ENCODE measurements around the gene RAB11FIP3.

The RAB11FIP3 gene

DNA sequence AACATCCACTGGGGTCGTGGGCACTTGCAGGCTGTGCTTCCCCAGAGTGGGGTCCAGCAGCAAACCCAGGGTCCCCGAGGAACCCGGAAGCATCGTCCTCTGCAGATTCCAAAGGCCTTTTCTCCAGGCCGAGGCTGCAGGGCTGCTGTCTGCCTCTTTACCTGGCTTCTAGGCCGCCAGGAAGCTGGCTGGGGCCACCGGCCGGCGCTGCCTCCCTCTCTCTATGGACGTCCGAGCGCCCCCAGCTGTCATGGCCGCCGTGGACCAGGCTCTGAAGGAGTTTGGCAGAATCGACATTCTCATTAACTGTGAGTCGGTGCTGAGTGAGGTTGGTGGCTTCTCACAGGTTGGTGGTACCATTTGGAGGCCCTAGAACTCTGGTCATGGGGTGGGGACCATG lies 18.2 kb upstream of the RAB11FIP3 start:
- peaks cover 3% of the 10 kb centered on the region for H3K79me1 ChIP-seq (replicated peaks; ENCODE audit: low read length, poor library complexity, severe bottlenecking)
- no peak overlapping the region for H3K18ac ChIP-seq (ENCODE audit: low read depth in 1 of 2, low read length in 2 of 2)
- H3K4me2 ChIP-seq (ENCODE audit: low read length, poor library complexity, severe bottlenecking), result no peak overlapping the region
- H2BK15ac ChIP-seq (ENCODE audit: low read depth, poor library complexity, severe bottlenecking), result no peak overlapping the region
- H3K27me3 ChIP-seq (ENCODE audit: control insufficient read depth in 1 of 2, insufficient read depth in 1 of 2, low read length in 2 of 2), result no peaks in the 10 kb centered on the region
- H2BK12ac ChIP-seq (ENCODE audit: low read length in 2 of 2), result no peak overlapping the region
- H3K9me3 ChIP-seq (ENCODE audit: control insufficient read depth, low read length), result no peaks in the 10 kb centered on the region
- H3K14ac ChIP-seq (ENCODE audit: low read length in 2 of 2), result no peak overlapping the region
- H2AK5ac ChIP-seq (ENCODE audit: low read length, severe bottlenecking), result no peak overlapping the region
- H4K8ac ChIP-seq (ENCODE audit: low read length), result no peak overlapping the region
- no peak overlapping the region for H2BK120ac ChIP-seq (ENCODE audit: low read depth, low read length)
- H3K4me1 ChIP-seq (ENCODE audit: control insufficient read depth, insufficient read depth, low read depth, low read length), result peaks cover 5% of the 10 kb centered on the region
- DNase-seq, result no peak
- H3K9ac ChIP-seq (ENCODE audit: low read length), result no peak overlapping the region
- no peak overlapping the region for H2AFZ ChIP-seq (ENCODE audit: low read depth, low read length)
- H3K4me3 ChIP-seq (ENCODE audit: insufficient read depth in 1 of 2, low read depth in 1 of 2, low read length in 2 of 2), result no peak overlapping the region
- H4K91ac ChIP-seq (ENCODE audit: low read length), result no peak overlapping the region
- H2BK5ac ChIP-seq (ENCODE audit: low read depth, low read length, poor library complexity, severe bottlenecking), result no peak overlapping the region
- no peak overlapping the region for H3K27ac ChIP-seq (ENCODE audit: low read length, poor library complexity, severe bottlenecking)
- peaks cover 24 to 38% of the 10 kb centered on the region in 2 experiments for H3K36me3 ChIP-seq (ENCODE audit: control insufficient read depth in 1 of 2, insufficient read depth in 2 of 2, low read depth in 1 of 2, low read length in 2 of 2)
- no peak overlapping the region for H3K23ac ChIP-seq (ENCODE audit: low read length in 2 of 2)
- no peak overlapping the region for H3K4ac ChIP-seq (ENCODE audit: low read depth in 1 of 2, low read length in 2 of 2)
- 90% methylated on average over 16 of the region's 16 CpGs for WGBS

DNA sequence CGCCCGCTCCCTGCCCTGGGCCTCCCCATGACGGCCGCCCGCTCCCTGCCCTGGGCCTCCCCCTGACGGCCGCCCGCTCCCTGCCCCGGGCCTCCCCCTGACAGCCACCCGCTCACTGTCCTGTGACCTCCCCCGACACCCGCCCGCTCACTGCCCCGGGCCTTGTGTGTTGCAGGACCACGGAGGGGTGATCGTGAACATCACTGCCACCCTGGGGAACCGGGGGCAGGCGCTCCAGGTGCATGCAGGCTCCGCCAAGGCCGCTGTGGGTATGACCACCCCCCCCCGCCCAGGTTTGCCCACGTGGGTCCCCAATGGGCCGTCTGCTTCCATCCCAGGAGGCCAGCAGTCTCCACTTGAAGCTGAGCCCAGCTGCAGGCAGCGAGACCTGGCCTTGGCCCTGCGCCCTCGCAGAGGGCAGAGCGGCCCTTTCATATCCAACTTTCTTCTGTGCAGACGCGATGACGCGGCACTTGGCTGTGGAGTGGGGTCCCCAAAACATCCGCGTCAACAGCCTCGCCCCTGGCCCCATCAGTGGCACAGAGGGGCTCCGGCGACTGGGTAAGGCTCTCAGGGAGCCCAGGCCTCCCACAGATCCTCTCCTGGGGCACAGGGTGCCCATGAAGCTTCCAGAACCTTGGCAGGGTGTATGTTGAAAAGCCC lies 14.8 kb upstream of the RAB11FIP3 start:
- H3K27me3 ChIP-seq (ENCODE audit: control insufficient read depth in 1 of 2, insufficient read depth in 1 of 2, low read length in 2 of 2), result no peaks in the 10 kb centered on the region
- no peak overlapping the region for H2AK5ac ChIP-seq (ENCODE audit: low read length, severe bottlenecking)
- peaks cover 8% of the 10 kb centered on the region for H3K4me1 ChIP-seq (ENCODE audit: control insufficient read depth, insufficient read depth, low read depth, low read length)
- H3K36me3 ChIP-seq (ENCODE audit: control insufficient read depth in 1 of 2, insufficient read depth in 2 of 2, low read depth in 1 of 2, low read length in 2 of 2), result peaks cover 24 to 38% of the 10 kb centered on the region in 2 experiments
- no peak overlapping the region for H3K4ac ChIP-seq (ENCODE audit: low read depth in 1 of 2, low read length in 2 of 2)
- WGBS, result 94% methylated on average over 36 of the region's 36 CpGs
- no peak overlapping the region for H3K18ac ChIP-seq (ENCODE audit: low read depth in 1 of 2, low read length in 2 of 2)
- no peak overlapping the region for H2BK15ac ChIP-seq (ENCODE audit: low read depth, poor library complexity, severe bottlenecking)
- no peak overlapping the region for H3K4me2 ChIP-seq (ENCODE audit: low read length, poor library complexity, severe bottlenecking)
- no peak overlapping the region for H2BK120ac ChIP-seq (ENCODE audit: low read depth, low read length)
- no peaks in the 10 kb centered on the region for H3K79me1 ChIP-seq (replicated peaks; ENCODE audit: low read length, poor library complexity, severe bottlenecking)
- H3K4me3 ChIP-seq (ENCODE audit: insufficient read depth in 1 of 2, low read depth in 1 of 2, low read length in 2 of 2), result no peak overlapping the region
- H3K23ac ChIP-seq (ENCODE audit: low read length in 2 of 2), result no peak overlapping the region
- no peak for DNase-seq
- H2BK5ac ChIP-seq (ENCODE audit: low read depth, low read length, poor library complexity, severe bottlenecking), result no peak overlapping the region
- no peak overlapping the region for H2BK12ac ChIP-seq (ENCODE audit: low read length in 2 of 2)
- H4K91ac ChIP-seq (ENCODE audit: low read length), result no peak overlapping the region
- H2AFZ ChIP-seq (ENCODE audit: low read depth, low read length), result no peak overlapping the region
- H3K14ac ChIP-seq (ENCODE audit: low read length in 2 of 2), result no peak overlapping the region
- no peak overlapping the region for H3K27ac ChIP-seq (ENCODE audit: low read length, poor library complexity, severe bottlenecking)
- no peak overlapping the region for H4K8ac ChIP-seq (ENCODE audit: low read length)
- H3K9me3 ChIP-seq (ENCODE audit: control insufficient read depth, low read length), result no peaks in the 10 kb centered on the region
- no peak overlapping the region for H3K9ac ChIP-seq (ENCODE audit: low read length)

DNA sequence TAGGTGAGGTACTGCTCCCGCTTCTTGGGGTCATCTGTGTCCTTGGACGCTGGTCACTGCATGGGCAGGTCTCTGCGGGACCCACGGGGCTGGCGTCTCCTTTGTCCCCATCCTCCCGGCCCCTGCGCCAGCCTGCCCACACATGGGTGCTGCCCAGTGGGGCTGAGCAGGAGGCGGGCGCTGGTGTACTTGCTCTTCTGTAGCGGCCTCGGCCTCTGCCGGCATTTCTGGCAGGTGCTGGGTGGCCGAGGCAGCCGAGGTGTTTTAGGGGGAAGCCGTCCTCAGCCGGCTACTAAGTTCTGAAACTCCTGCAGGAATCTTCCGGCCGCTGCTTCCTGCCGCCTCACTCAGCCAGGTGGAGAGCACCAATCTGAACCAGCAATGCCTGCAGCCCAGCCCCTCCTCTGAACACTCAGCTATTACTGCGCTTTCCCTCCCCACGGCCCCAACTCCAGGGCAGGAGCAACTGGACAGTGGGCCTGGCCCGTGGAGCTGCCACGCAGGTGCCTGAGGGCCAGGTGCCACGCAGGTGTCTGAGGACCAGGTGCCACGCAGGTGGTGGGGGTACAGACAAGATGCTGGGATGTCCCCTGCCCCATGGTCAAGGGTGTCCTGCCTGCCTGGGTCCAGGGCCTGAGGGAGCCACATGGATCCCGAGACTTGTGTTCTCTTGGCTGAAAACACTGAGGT lies 13.7 kb upstream of the RAB11FIP3 start:
- no peak overlapping the region for H3K4ac ChIP-seq (ENCODE audit: low read depth in 1 of 2, low read length in 2 of 2)
- no peak overlapping the region for H3K23ac ChIP-seq (ENCODE audit: low read length in 2 of 2)
- H3K79me1 ChIP-seq (replicated peaks; ENCODE audit: low read length, poor library complexity, severe bottlenecking), result no peaks in the 10 kb centered on the region
- H3K36me3 ChIP-seq (ENCODE audit: control insufficient read depth in 1 of 2, insufficient read depth in 2 of 2, low read depth in 1 of 2, low read length in 2 of 2), result peaks cover 24 to 33% of the 10 kb centered on the region in 2 experiments
- no peak overlapping the region for H2BK15ac ChIP-seq (ENCODE audit: low read depth, poor library complexity, severe bottlenecking)
- no peaks in the 10 kb centered on the region for H3K9me3 ChIP-seq (ENCODE audit: control insufficient read depth, low read length)
- no peak for DNase-seq
- no peak overlapping the region for H3K18ac ChIP-seq (ENCODE audit: low read depth in 1 of 2, low read length in 2 of 2)
- H2BK12ac ChIP-seq (ENCODE audit: low read length in 2 of 2), result no peak overlapping the region
- H3K4me1 ChIP-seq (ENCODE audit: control insufficient read depth, insufficient read depth, low read depth, low read length), result peaks cover 6% of the 10 kb centered on the region
- H2BK120ac ChIP-seq (ENCODE audit: low read depth, low read length), result no peak overlapping the region
- H3K4me3 ChIP-seq (ENCODE audit: insufficient read depth in 1 of 2, low read depth in 1 of 2, low read length in 2 of 2), result no peak overlapping the region
- H3K27me3 ChIP-seq (ENCODE audit: control insufficient read depth in 1 of 2, insufficient read depth in 1 of 2, low read length in 2 of 2), result no peaks in the 10 kb centered on the region
- no peak overlapping the region for H3K14ac ChIP-seq (ENCODE audit: low read length in 2 of 2)
- H3K27ac ChIP-seq (ENCODE audit: low read length, poor library complexity, severe bottlenecking), result no peak overlapping the region
- H2AFZ ChIP-seq (ENCODE audit: low read depth, low read length), result no peak overlapping the region
- H3K4me2 ChIP-seq (ENCODE audit: low read length, poor library complexity, severe bottlenecking), result no peak overlapping the region
- H4K91ac ChIP-seq (ENCODE audit: low read length), result no peak overlapping the region
- H4K8ac ChIP-seq (ENCODE audit: low read length), result no peak overlapping the region
- H3K9ac ChIP-seq (ENCODE audit: low read length), result no peak overlapping the region
- 97% methylated on average over 26 of the region's 26 CpGs for WGBS
- H2AK5ac ChIP-seq (ENCODE audit: low read length, severe bottlenecking), result no peak overlapping the region
- H2BK5ac ChIP-seq (ENCODE audit: low read depth, low read length, poor library complexity, severe bottlenecking), result no peak overlapping the region

DNA sequence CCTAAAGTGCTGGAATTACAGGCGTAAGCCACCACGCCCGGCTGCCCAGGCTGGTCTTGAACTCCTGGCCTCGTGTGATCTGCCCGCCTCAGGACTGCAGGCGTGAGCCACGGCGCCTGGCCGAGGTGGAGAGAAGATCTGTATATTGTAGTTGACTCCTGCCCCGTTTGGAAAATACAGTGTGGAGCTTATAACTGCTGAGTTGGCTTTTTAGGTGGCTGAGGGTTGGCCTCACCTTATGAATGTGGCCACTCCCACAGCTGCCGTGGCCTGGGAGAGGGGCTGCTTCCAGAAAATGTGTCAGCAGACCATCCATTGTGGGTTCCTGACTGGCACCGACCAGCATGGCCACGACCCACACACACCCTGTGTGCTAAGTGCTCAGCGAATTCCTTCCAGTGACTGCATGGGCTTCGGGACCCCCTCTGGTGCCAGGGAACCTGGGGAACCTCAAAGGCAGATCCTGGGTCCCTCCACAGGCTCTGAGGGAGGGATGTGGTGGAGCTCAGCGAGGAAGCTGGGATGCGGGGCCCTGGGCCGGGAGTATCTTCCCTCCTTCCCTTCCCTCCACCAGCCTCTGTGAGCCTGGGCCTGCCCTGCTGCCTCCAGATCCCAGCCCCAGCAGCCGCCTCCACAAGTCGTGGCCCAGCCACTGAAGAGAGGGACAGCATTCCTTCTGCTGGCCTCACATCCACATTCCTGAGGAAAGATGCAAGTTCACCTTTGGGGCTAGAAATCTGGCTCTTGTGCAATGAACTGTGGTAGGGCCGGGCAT lies 10.9 kb upstream of the RAB11FIP3 start:
- H3K36me3 ChIP-seq (ENCODE audit: control insufficient read depth in 1 of 2, insufficient read depth in 2 of 2, low read depth in 1 of 2, low read length in 2 of 2), result peaks cover 21 to 24% of the 10 kb centered on the region in 2 experiments
- H3K27ac ChIP-seq (ENCODE audit: low read length, poor library complexity, severe bottlenecking), result no peak overlapping the region

More for the DNA sequence above, 10.9 kb upstream of the RAB11FIP3 start:
- Histone ChIP-seq H3K4me3 (ENCODE audit: insufficient read depth in 1 of 2, low read depth in 1 of 2, low read length in 2 of 2) (no peak overlapping the region), H3K4me1 (ENCODE audit: control insufficient read depth, insufficient read depth, low read depth, low read length) (peaks cover 6% of the 10 kb centered on the region), H4K8ac (ENCODE audit: low read length) (no peak overlapping the region), H3K27me3 (ENCODE audit: control insufficient read depth in 1 of 2, insufficient read depth in 1 of 2, low read length in 2 of 2) (no peaks in the 10 kb centered on the region), H2AFZ (ENCODE audit: low read depth, low read length) (no peak overlapping the region), H3K4ac (ENCODE audit: low read depth in 1 of 2, low read length in 2 of 2) (no peak overlapping the region), H2BK12ac (ENCODE audit: low read length in 2 of 2) (no peak overlapping the region), H3K4me2 (ENCODE audit: low read length, poor library complexity, severe bottlenecking) (no peak overlapping the region), H2BK5ac (ENCODE audit: low read depth, low read length, poor library complexity, severe bottlenecking) (no peak overlapping the region), H3K79me1 (replicated peaks; ENCODE audit: low read length, poor library complexity, severe bottlenecking) (no peaks in the 10 kb centered on the region), H4K91ac (ENCODE audit: low read length) (no peak overlapping the region), H2AK5ac (ENCODE audit: low read length, severe bottlenecking) (no peak overlapping the region), H2BK15ac (ENCODE audit: low read depth, poor library complexity, severe bottlenecking) (no peak overlapping the region), H3K14ac (ENCODE audit: low read length in 2 of 2) (no peak overlapping the region), H3K9me3 (ENCODE audit: control insufficient read depth, low read length) (no peaks in the 10 kb centered on the region), H3K23ac (ENCODE audit: low read length in 2 of 2) (no peak overlapping the region), H2BK120ac (ENCODE audit: low read depth, low read length) (no peak overlapping the region), H3K9ac (ENCODE audit: low read length) (no peak overlapping the region), H3K18ac (ENCODE audit: low read depth in 1 of 2, low read length in 2 of 2) (no peak overlapping the region)
- 95% methylated on average over 21 of the region's 21 CpGs for WGBS
- no peak for DNase-seq

All from mesenchymal stem cell (in vitro differentiated cells and primary cell).